ENCODE results near the gene POLRMT.
"Not testable (repeated sequence)": the region's sequence is repeated elsewhere in the genome, so short reads cannot be mapped to it uniquely, and the experiment has no call there.

The POLRMT gene

GRCh38 chr19:593055-593454 is 40.3 kb downstream of the POLRMT start:
- no peak for DNase-seq (ENCODE audit: low read depth)

GRCh38 chr19:592101-592500 is 41.2 kb downstream of the POLRMT start:
- no peak for DNase-seq (ENCODE audit: low read depth)

- DNase-seq (ENCODE audit: low read depth), result no peak
Measured at GRCh38 chr19:591099-591958, 42.0 kb downstream of the POLRMT start.

- DNase-seq (ENCODE audit: low read depth), result no peak
Measured at GRCh38 chr19:590750-591098, 42.6 kb downstream of the POLRMT start.

- no peak for DNase-seq (ENCODE audit: low read depth)
Measured at GRCh38 chr19:590396-590745, 43.0 kb downstream of the POLRMT start.

GRCh38 chr19:589693-590395 is 43.5 kb downstream of the POLRMT start, which contains the start of gene HCN2:
HCN2 (plus strand) TSS chr19:589881; CDS start chr19:589946, 65 bp downstream.
- no peak for DNase-seq (ENCODE audit: low read depth)

- DNase-seq (ENCODE audit: low read depth), result no peak
Measured at GRCh38 chr19:588741-589692, 44.3 kb downstream of the POLRMT start.

- DNase-seq (ENCODE audit: low read depth), result peak; percentile 54
Measured at GRCh38 chr19:588093-588740, 45.1 kb downstream of the POLRMT start.

- DNase-seq (ENCODE audit: low read depth), result no peak
Measured at GRCh38 chr19:585551-586110, 47.7 kb downstream of the POLRMT start.

GRCh38 chr19:585146-585545 is 48.2 kb downstream of the POLRMT start:
- DNase-seq (ENCODE audit: low read depth), result not testable (repeated sequence)

- DNase-seq (ENCODE audit: low read depth), result peak; percentile 68
Measured at GRCh38 chr19:584240-585001, 48.9 kb downstream of the POLRMT start.

GRCh38 chr19:583968-584239 is 49.4 kb downstream of the POLRMT start:
- no peak for DNase-seq (ENCODE audit: low read depth)

GRCh38 chr19:583198-583967 is 50.0 kb downstream of the POLRMT start:
- DNase-seq (ENCODE audit: low read depth), result no peak

- DNase-seq (ENCODE audit: low read depth), result no peak
Measured at GRCh38 chr19:582497-583197, 50.7 kb downstream of the POLRMT start.

- no peak for DNase-seq (ENCODE audit: low read depth)
Measured at GRCh38 chr19:581399-582111, 51.8 kb downstream of the POLRMT start.

GRCh38 chr19:580274-580835 is 53.0 kb downstream of the POLRMT start:
- DNase-seq (ENCODE audit: low read depth), result no peak

GRCh38 chr19:579842-580155 is 53.5 kb downstream of the POLRMT start:
- DNase-seq (ENCODE audit: low read depth), result no peak

GRCh38 chr19:579111-579841 is 54.1 kb downstream of the POLRMT start:
- DNase-seq (ENCODE audit: low read depth), result no peak
